AG04449 (cell line): ENCODE data around the gene CAPN10.
A peak's percentile ranks its signal among the peaks of the same experiment; 100 is the strongest.

Experiments used
- CTCF ChIA-PET: fragments of 350-600 bp; formaldehyde crosslinking; extraction: SDS; loops from one replicate; lab custom pipeline; 2021; ENCODE audit warnings: antibody characterized with exemption; lab: Yijun Ruan, JAX
- POLR2A ChIA-PET: fragments of 400-600, 350-600 bp; formaldehyde crosslinking; extraction: SDS; loops from one replicate; lab custom pipeline; 2020; ENCODE audit warnings: antibody characterized with exemption, inconsistent platforms; lab: Yijun Ruan, JAX
- DNase-seq: peaks from one replicate; pipeline ENCODE4 v3.0.0-alpha.2; 2010; ENCODE audit warnings: low read depth, low spot score
- H3K4me3 ChIP-seq: 2 replicates; pipeline ENCODE4 v1.5.1; 2011; ENCODE audit warnings: low read depth, mild to moderate bottlenecking, control low read depth, low read length
- TF ChIP-seq, protein P1 (sequence below): IDR thresholded peaks from one replicate; pipeline ENCODE4 v1.5.1; 2011; ENCODE audit warnings: mild to moderate bottlenecking, moderate library complexity, low read length, control low read depth, inconsistent platforms; ENCODE audit not compliant: insufficient read depth; ENCODE audit errors: missing control alignments

The CAPN10 gene

DNA sequence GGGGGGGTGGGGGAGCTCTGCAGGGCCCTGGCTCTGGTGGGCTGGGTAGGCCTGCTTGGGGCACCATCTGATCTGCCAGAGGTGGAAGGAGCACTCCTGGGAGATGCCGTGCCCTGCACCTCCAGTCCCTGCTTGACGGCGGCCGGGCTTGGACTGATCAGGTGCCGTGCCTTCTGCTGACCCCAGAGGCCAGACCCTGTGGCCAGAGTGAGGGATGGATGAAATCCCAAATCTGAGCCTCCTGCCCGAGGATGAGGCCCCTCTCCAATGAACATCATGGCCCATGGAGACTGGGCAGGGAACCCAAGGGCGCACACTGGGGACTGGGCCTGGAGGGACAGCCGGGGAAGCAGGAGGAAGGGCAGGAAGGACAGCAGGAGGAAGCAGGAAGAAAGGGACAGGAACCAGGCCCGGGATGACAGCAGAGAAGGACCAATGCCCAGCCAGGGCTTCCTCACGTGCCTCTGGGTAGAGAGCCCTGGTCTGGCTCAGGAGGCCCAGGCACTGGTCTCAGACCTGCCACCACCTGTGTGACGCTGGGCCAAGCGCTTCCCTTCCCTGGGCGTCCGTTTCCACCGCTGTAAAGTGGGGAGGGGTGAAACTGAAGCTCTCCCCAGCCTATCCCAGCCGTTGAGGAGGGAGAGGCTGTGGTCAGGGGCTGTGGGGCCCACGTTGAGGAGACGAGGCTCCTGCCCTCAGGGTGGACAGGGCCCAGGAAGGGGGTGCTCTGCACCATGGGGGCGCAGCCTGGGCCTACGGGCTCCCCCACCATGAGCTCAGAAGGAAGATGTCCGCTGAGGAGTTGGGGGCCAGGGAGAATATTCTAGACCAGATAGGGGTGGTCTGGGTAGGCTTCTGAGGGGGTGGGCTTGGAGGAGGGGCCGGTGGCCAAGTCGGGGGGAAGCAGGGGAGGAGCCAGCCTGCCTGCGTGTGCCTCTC is 37.7 kb downstream of the CAPN10 start:
- DNase-seq, result no peak
- POLR2A ChIA-PET, result no interaction called here

DNA sequence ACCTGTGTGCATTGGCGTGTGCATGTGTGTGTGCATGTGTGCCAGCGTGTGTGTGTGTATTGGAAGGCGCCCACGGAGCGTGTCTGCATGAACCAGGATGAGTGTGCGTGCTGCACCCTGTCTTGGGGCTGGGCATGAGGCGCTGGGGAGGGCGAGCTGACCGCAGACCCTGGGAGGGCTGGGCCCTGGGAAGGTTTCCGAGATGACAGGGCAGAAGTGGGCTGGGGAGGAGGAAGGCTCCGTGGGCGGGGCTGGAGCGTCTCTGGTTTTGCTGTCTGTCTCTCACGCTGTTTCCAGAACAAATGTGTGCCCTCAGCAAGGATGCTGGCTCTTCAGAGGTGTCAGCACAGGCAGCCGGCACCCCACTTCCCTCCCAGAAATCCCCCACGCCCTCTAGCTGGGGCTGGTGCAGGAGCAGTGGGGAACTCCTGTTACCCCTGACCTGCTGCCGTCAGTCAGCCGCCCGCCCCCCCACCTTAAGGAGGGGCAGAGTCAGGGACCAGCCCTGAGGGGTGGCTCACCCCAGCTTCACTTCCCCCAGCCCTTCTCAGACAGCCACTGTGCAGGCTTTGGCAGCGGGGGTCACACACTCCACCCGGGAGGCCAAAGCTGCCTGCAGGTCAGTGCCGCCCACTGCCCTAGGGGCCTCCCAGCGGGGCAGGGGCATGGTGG is 38.6 kb downstream of the CAPN10 start, which contains the start of gene GPR35:
GPR35 (plus strand) TSS at position 531 of the 672 bp plus-strand sequence. CDS start 4,473 bp downstream, outside the sequence.
- ChIA-PET CTCF (no interaction called here), POLR2A (no interaction called here)
- peak; percentile 62 for DNase-seq
- peak within 1 kb of the TSS; percentile 12; the same call in 1 of the 2 replicates for H3K4me3 ChIP-seq
- TF ChIP-seq, protein P1, sequence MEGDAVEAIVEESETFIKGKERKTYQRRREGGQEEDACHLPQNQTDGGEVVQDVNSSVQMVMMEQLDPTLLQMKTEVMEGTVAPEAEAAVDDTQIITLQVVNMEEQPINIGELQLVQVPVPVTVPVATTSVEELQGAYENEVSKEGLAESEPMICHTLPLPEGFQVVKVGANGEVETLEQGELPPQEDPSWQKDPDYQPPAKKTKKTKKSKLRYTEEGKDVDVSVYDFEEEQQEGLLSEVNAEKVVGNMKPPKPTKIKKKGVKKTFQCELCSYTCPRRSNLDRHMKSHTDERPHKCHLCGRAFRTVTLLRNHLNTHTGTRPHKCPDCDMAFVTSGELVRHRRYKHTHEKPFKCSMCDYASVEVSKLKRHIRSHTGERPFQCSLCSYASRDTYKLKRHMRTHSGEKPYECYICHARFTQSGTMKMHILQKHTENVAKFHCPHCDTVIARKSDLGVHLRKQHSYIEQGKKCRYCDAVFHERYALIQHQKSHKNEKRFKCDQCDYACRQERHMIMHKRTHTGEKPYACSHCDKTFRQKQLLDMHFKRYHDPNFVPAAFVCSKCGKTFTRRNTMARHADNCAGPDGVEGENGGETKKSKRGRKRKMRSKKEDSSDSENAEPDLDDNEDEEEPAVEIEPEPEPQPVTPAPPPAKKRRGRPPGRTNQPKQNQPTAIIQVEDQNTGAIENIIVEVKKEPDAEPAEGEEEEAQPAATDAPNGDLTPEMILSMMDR, result no peak

More for the DNA sequence above, 37.7 kb downstream of the CAPN10 start:
- H3K4me3 ChIP-seq, result no peak overlapping the region
- TF ChIP-seq, protein P1, result no peak
- CTCF ChIA-PET, result no interaction called here

DNA sequence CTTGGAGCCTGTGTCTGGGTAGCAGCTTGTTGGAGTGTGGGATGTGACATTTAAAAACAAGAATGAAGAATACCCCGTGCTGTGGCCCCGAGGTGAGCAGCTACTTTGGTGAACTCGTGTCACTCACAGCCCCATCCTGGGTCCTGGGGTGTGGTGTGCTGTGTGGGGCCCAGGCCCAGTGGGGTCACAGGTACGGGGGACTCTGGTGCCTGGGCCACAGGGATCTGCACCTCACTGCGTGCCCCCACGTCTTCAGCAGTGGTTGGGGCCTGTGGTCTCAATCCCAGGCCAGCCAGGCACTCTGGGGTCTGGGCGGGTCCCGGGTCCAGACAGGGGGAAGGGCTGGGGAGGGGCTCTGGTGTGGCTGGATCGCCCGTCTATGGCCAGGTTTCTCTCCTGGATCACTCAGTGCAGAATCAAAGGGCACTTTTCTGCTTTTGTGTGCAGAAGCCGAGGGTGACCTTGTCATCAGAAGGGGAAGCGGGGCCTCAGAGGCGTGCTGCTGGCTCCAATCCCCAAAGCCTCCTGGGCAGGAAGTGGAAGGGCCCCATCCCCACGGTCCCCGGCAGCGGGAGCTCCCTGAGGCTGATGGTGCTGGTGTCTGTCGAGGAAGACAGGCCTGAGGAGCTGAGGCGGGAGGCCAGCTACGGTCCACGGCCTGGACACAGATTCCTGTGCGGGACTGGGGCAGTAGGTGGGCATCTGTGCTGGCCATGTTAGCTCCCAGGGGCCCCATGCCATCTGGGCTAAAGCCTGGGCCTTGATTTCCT is 40.2 kb downstream of the CAPN10 start:
- no peak for DNase-seq
- H3K4me3 ChIP-seq, result no peak overlapping the region
- POLR2A ChIA-PET, result no interaction called here
- TF ChIP-seq, protein P1, result no peak
- CTCF ChIA-PET, result no interaction called here

DNA sequence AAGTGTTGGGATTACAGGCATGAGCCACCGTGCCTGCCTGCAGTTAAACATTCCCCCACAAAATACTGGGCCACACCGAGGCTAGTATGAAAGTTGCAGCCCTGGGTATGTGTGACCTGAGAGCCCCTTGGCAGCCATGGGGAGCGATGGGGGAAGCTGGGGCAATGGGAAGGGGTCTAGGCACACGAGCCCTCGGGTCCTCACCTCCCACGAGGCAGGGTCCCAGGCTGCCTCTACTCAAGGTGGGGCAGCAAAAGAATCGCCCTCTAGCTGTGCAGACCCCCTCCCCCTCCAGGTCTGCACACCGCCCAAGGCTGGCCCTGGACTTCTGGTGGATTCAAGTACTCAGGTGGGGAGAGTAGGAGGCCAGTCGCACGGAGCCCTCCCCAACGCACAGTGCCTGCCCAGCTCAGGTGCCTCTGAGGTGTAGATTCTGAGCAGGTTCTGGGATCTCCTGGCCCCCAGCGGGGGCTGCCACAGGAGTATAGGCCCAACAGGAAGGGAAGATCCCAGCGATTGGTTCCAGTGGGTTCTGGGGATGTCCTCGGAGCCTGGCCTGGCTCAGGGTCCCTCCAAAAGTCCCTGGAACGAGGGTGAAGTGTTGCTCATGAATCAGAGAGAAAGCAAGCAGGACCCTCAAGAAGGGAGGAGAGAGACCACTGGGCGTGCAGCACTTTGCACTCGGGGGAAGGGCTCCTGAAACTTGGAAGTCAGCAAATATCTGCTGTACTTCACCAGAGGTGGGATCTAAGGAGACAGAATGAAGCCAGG is 41.4 kb downstream of the CAPN10 start:
- POLR2A ChIA-PET, result no interaction called here
- H3K4me3 ChIP-seq, result no peak overlapping the region
- CTCF ChIA-PET, result no interaction called here
- TF ChIP-seq, protein P1, result no peak
- no peak for DNase-seq

DNA sequence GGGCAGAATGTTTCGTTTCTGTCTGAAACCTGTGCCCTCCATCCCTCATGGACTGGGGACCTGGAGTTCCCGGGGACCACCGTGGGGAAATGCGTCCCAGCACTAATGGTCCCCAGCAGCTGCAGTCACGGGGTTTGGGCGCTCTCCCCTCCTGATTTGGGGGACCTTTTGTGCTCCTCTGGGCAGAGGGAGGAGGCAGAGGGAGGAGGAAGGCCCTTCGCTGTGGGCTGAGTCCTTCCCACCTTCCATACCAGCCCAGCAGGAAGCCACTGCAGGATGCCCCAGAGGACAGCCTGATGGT is 41.9 kb downstream of the CAPN10 start:
- POLR2A ChIA-PET, result no interaction called here
- TF ChIP-seq, protein P1, result no peak
- DNase-seq, result no peak
- H3K4me3 ChIP-seq, result no peak overlapping the region
- CTCF ChIA-PET, result no interaction called here
